ENCODE results near the gene SLC6A13. TPM values are rescaled to one million over a fixed set of nuclear protein-coding genes. Genes with fewer than 3 reads are reported as not detected.
"Not testable (repeated sequence)": the region's sequence is repeated elsewhere in the genome, so short reads cannot be mapped to it uniquely, and the experiment has no call there.

Gene SLC6A13
- total and polyA plus RNA-seq, 4 donors: 0.90 TPM; not detected in 3

DNA sequence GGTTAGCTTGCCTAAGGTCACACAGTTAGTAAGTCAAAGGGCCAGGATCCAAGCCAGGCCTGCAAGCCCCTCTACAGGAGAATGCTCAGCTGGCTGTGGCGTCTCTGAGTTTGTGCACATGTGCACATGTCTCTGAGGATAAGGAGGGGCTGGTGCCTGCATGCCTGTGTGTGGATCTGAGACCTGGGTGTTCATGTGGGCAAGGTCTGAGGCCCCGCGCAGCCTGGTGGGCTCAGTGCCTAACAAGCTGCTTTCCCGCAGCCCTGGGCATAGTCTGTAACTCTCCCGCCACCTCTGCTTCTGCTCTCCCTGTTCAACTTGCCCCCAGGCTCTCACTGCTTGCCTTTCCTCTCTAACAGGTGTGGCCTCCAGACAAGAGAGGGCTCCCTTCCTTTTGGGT is 44.4 kb downstream of the SLC6A13 start:
- peak in 1 of 2 donors; percentile 32 for DNase-seq
- no peak overlapping the region for H3K4me3 ChIP-seq (ENCODE audit: low read length in 2 of 2)
- no peak for ATAC-seq (ENCODE audit: low FRiP score)
- no peaks in the 10 kb centered on the region for H3K4me1 ChIP-seq (ENCODE audit: control insufficient read depth in 1 of 2, insufficient read depth in 2 of 2, low read length in 2 of 2)
- H3K36me3 ChIP-seq (ENCODE audit: control insufficient read depth in 1 of 2, insufficient read depth in 2 of 2, low read length in 1 of 2): no peaks in the 10 kb centered on the region
- intact Hi-C loops (cut with DNase I): no loop called here
- no peaks in the 10 kb centered on the region for H3K27me3 ChIP-seq (ENCODE audit: control insufficient read depth in 1 of 2, insufficient read depth in 2 of 2, low read length in 1 of 2)
- H3K9me3 ChIP-seq (ENCODE audit: control insufficient read depth, low read length): no peaks in the 10 kb centered on the region
- no peak overlapping the region for H3K27ac ChIP-seq (ENCODE audit: low read depth in 1 of 2, low read length in 2 of 2)
- WGBS, 2 donors: 67 to 73% methylated on average over 5 of the region's 5 CpGs

DNA sequence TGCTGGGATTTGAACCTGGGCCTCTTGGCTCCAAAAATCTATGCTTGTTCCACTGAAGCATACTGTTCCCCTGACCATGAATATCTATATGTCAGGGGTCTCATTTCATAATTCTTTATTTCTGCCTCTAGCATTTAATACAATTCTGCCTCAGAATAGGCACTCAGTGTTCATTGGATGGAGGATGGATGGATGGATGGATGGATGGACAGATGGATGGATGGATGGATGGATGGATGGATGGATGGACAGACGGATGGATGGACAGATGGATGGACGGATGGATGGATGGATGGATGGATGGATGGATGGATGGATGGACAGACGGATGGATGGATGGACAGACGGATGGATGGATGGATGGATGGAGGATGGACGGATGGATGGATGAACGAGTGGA is 45.6 kb downstream of the SLC6A13 start:
- 65 to 69% methylated on average over 6 of the region's 6 CpGs for WGBS, 2 donors
- H3K27me3 ChIP-seq (ENCODE audit: control insufficient read depth in 1 of 2, insufficient read depth in 2 of 2, low read length in 1 of 2): not testable (repeated sequence)

DNA sequence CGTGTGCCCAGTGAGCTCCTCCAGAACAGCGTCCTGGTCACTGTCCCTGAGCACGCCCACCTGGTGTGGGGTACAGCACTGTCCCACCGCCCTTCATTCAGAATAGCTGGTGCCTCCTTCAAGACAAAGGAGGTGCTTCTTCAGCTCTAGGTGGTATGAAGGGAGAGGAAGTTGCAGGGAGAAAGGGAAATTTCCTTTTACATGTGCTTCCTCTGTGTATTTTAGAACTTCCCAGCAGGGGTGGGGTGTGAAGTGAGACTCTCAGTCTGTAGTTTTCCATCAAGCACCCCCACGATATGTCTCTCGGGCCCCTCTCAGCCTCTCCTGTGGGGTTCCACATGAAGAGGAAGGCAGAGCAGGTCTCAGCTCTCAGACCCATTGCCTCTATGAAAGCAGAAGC is 47.5 kb downstream of the SLC6A13 start:
- no peaks in the 10 kb centered on the region for H3K4me1 ChIP-seq (ENCODE audit: control insufficient read depth in 1 of 2, insufficient read depth in 2 of 2, low read length in 2 of 2)
- 89 to 92% methylated on average over 6 of the region's 6 CpGs for WGBS, 2 donors
- ATAC-seq (ENCODE audit: low FRiP score): no peak

More for the DNA sequence above, 45.6 kb downstream of the SLC6A13 start:
- H3K9me3 ChIP-seq (ENCODE audit: control insufficient read depth, low read length); H3K36me3 ChIP-seq (ENCODE audit: control insufficient read depth in 1 of 2, insufficient read depth in 2 of 2, low read length in 1 of 2); H3K4me3 ChIP-seq (ENCODE audit: low read length in 2 of 2); H3K4me1 ChIP-seq (ENCODE audit: control insufficient read depth in 1 of 2, insufficient read depth in 2 of 2, low read length in 2 of 2); DNase-seq; ATAC-seq (ENCODE audit: low FRiP score); H3K27ac ChIP-seq (ENCODE audit: low read depth in 1 of 2, low read length in 2 of 2); intact Hi-C loops (cut with DNase I): not testable (repeated sequence)

DNA sequence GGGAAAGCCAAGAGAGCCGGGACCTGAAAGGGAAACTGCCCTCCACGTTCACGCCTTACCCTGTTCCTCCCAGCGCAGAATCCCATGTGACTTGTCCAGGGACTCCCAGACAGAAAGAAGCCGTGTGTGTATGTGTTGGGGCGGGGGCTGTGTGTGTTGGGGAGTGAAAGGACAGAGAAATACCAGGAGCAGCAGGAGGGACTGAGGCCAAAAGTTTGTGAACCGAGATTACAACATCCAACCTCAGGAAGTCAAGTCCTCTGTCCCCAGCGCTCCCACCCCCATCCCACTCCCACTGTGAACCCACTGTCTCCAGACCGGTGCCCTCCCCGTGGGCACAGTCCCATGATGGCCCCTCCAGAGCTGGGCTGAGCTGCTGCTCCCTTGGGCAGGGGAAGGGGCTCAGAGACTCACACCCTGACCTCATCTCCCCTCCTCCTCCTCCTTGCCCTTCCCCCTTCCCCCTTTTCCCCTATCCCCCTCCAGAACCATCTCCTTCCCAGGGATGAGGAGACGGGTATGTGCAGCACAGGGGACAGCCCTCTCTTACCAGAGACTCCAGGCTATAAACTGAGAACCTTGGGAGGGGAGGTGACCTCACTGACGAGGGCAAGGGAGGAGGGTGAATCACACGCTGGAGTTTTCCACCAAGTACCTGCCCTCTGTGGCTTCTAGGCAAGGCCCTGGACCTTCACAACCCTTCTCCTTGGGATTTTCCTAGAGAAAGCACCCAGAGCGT is 48.5 kb downstream of the SLC6A13 start, which contains the start of gene SLC6A12:
SLC6A12 (minus strand) TSS at position 155 of the 739 bp plus-strand sequence. CDS start 4,171 bp downstream, outside the sequence.
- Histone ChIP-seq H3K4me1 (ENCODE audit: control insufficient read depth in 1 of 2, insufficient read depth in 2 of 2, low read length in 2 of 2) (no peaks in the 10 kb centered on the region), H3K4me3 (ENCODE audit: low read length in 2 of 2) (no peak within 1 kb of the TSS), H3K27me3 (ENCODE audit: control insufficient read depth in 1 of 2, insufficient read depth in 2 of 2, low read length in 1 of 2) (no peaks in the 10 kb centered on the region), H3K27ac (ENCODE audit: low read depth in 1 of 2, low read length in 2 of 2) (no peak within 1 kb of the TSS), H3K36me3 (ENCODE audit: control insufficient read depth in 1 of 2, insufficient read depth in 2 of 2, low read length in 1 of 2) (no peaks in the 10 kb centered on the region), H3K9me3 (ENCODE audit: control insufficient read depth, low read length) (no peaks in the 10 kb centered on the region)
- peak in 1 of 2 donors; percentile 45 for DNase-seq
- peak; percentile 6 for ATAC-seq (ENCODE audit: low FRiP score)
- intact Hi-C loops (cut with DNase I): no loop called here
- WGBS, 2 donors: 34 to 38% methylated on average over 14 of the region's 14 CpGs

More for the DNA sequence above, 47.5 kb downstream of the SLC6A13 start:
- Histone ChIP-seq H3K4me3 (ENCODE audit: low read length in 2 of 2) (no peak overlapping the region), H3K27me3 (ENCODE audit: control insufficient read depth in 1 of 2, insufficient read depth in 2 of 2, low read length in 1 of 2) (no peaks in the 10 kb centered on the region), H3K9me3 (ENCODE audit: control insufficient read depth, low read length) (no peaks in the 10 kb centered on the region), H3K27ac (ENCODE audit: low read depth in 1 of 2, low read length in 2 of 2) (no peak overlapping the region), H3K36me3 (ENCODE audit: control insufficient read depth in 1 of 2, insufficient read depth in 2 of 2, low read length in 1 of 2) (no peaks in the 10 kb centered on the region)
- DNase-seq: no peak
- intact Hi-C loops (cut with DNase I): no loop called here

DNA sequence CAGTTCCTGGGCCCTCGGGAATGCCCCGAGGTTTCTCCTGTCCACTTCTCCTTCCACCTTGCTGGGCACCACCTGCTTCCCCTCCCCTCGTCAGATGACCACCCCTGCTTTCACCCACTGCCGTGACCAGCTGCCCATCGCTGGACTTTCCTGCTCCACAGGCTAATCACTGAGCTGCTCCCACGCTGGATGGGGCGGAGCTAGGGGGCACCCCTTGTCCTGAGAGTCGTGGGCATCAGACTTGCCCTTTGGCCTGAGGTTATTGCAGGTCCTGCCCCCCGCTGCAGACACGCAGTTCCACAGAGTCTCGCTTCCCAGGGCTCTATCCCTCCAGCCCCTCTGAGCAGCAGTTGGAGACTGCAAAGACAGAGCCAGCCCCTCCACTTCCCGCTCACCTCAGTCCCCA is 49.1 kb downstream of the SLC6A13 start:
- ATAC-seq (ENCODE audit: low FRiP score): no peak
- H3K9me3 ChIP-seq (ENCODE audit: control insufficient read depth, low read length): no peaks in the 10 kb centered on the region
- H3K4me3 ChIP-seq (ENCODE audit: low read length in 2 of 2): no peak overlapping the region
- no peak overlapping the region for H3K27ac ChIP-seq (ENCODE audit: low read depth in 1 of 2, low read length in 2 of 2)
- intact Hi-C loops (cut with DNase I): no loop called here
- DNase-seq: peak in 1 of 2 donors; percentile 66
- WGBS, 2 donors: 45 to 46% methylated on average over 12 of the region's 12 CpGs
- no peaks in the 10 kb centered on the region for H3K4me1 ChIP-seq (ENCODE audit: control insufficient read depth in 1 of 2, insufficient read depth in 2 of 2, low read length in 2 of 2)
- no peaks in the 10 kb centered on the region for H3K36me3 ChIP-seq (ENCODE audit: control insufficient read depth in 1 of 2, insufficient read depth in 2 of 2, low read length in 1 of 2)
- H3K27me3 ChIP-seq (ENCODE audit: control insufficient read depth in 1 of 2, insufficient read depth in 2 of 2, low read length in 1 of 2): no peaks in the 10 kb centered on the region

DNA sequence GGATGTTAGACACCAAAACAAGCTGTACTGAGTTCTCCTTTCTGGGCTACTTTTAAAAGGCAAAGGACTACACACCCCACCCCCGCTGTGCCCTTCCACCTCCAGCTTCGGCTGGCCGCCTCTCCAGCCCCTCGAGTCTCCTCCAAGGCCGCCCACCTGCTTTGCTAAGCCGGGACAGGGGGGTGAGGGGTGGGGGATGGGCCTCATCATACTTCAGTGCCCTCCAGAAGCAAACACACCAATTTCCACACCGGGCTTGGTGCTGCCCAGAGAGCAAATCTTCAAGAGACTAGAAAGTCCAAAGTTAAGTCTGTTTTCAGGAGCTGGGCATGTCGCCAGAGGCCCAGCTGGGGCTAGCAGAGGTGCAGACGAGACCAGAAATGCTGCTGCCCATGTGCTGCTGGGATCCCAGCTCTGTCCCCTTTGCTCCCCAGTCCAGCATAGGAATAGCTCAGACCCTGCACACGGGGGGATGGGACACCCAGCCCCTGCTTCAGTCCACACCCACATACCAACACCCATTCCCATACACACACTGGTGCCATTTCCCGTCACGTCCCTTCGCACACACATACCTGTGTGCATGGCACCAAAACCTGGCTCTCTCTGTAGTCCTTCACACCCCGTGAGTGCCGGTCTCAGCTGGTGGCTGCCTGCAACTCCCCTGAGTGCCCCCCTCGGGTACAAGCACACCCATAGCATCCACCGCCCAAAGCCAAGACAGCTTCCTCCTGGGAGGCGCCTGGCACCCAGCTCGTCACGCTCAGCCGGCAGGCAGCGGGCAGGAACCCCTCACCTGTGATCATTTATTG is 49.7 kb downstream of the SLC6A13 start:
- Histone ChIP-seq H3K36me3 (ENCODE audit: control insufficient read depth in 1 of 2, insufficient read depth in 2 of 2, low read length in 1 of 2) (no peaks in the 10 kb centered on the region), H3K27ac (ENCODE audit: low read depth in 1 of 2, low read length in 2 of 2) (no peak overlapping the region), H3K4me3 (ENCODE audit: low read length in 2 of 2) (no peak overlapping the region), H3K9me3 (ENCODE audit: control insufficient read depth, low read length) (no peaks in the 10 kb centered on the region), H3K4me1 (ENCODE audit: control insufficient read depth in 1 of 2, insufficient read depth in 2 of 2, low read length in 2 of 2) (no peaks in the 10 kb centered on the region), H3K27me3 (ENCODE audit: control insufficient read depth in 1 of 2, insufficient read depth in 2 of 2, low read length in 1 of 2) (no peaks in the 10 kb centered on the region)
- DNase-seq (peak in 1 of 2 donors; percentile 69), ATAC-seq (ENCODE audit: low FRiP score) (peak; percentile 30)
- WGBS, 2 donors: 41% methylated on average over 22 of the region's 22 CpGs
- intact Hi-C loops (cut with DNase I): no loop called here

DNA sequence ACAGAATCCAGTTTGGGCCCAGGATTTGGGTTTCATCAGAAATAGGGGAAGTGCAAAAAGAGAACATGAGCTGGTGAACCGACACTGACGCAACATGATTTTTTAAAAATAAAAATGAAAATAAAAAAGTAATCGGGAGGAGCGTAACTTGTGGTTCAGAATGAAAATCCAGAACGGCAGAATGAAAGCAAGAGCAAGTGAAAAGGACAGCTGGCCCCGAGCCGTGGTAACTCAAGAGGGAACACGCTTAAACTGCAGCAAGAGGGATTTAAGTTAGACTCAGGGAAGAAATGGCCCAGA is 50.3 kb downstream of the SLC6A13 start:
- Histone ChIP-seq H3K27me3 (ENCODE audit: control insufficient read depth in 1 of 2, insufficient read depth in 2 of 2, low read length in 1 of 2) (no peaks in the 10 kb centered on the region), H3K27ac (ENCODE audit: low read depth in 1 of 2, low read length in 2 of 2) (no peak overlapping the region)

DNA sequence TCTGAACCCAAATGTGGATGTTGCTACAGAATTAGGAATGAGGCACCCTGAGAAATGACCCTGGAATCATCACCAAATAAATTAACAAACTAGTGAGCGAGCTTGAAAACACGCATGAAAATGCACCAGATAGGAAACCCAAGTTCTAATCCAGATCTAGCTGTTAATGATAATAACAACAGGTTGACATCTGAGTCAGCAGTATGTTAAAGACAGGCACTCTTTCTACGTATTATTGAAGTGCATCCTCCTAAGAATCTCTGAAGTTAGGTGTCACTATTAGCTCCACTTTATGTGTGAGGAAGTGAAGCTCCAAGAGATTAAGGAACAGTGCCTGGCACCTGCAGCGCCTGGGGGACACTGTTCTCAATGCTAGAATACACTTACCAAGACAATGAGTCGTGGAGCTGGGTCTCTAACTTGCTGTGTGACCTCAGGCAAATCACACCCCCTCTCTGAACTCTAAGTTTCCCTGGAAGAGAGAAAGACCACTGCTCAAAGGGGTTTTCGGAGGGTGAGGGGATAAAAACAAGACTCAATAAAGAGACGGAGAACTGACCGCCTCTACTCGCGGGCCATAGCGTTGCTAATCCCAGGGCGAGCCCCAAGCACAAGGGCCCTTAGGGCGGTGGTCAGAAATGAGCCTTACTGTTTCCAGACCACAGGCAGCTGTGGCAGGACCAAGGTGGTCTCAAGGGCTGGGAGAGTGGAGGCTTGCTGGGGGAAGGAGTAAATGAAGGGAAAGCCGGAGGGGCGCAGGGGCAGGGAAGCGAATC is 50.8 kb downstream of the SLC6A13 start:
- ATAC-seq (ENCODE audit: low FRiP score) (no peak), DNase-seq (peak in 1 of 2 donors; percentile 67)
- no peak overlapping the region for H3K4me3 ChIP-seq (ENCODE audit: low read length in 2 of 2)
- H3K27ac ChIP-seq (ENCODE audit: low read depth in 1 of 2, low read length in 2 of 2): no peak overlapping the region
- 90 to 91% methylated on average over 16 of the region's 16 CpGs for WGBS, 2 donors
- H3K27me3 ChIP-seq (ENCODE audit: control insufficient read depth in 1 of 2, insufficient read depth in 2 of 2, low read length in 1 of 2): no peaks in the 10 kb centered on the region
- no peaks in the 10 kb centered on the region for H3K36me3 ChIP-seq (ENCODE audit: control insufficient read depth in 1 of 2, insufficient read depth in 2 of 2, low read length in 1 of 2)
- H3K4me1 ChIP-seq (ENCODE audit: control insufficient read depth in 1 of 2, insufficient read depth in 2 of 2, low read length in 2 of 2): no peaks in the 10 kb centered on the region
- no peaks in the 10 kb centered on the region for H3K9me3 ChIP-seq (ENCODE audit: control insufficient read depth, low read length)
- intact Hi-C loops (cut with DNase I): no loop called here

More for the DNA sequence above, 50.3 kb downstream of the SLC6A13 start:
- 75% methylated on average over 8 of the region's 8 CpGs for WGBS, 2 donors
- Histone ChIP-seq H3K36me3 (ENCODE audit: control insufficient read depth in 1 of 2, insufficient read depth in 2 of 2, low read length in 1 of 2) (no peaks in the 10 kb centered on the region), H3K4me1 (ENCODE audit: control insufficient read depth in 1 of 2, insufficient read depth in 2 of 2, low read length in 2 of 2) (no peaks in the 10 kb centered on the region), H3K4me3 (ENCODE audit: low read length in 2 of 2) (no peak overlapping the region), H3K9me3 (ENCODE audit: control insufficient read depth, low read length) (no peaks in the 10 kb centered on the region)
- DNase-seq (no peak), ATAC-seq (ENCODE audit: low FRiP score) (no peak)
- intact Hi-C loops (cut with DNase I): no loop called here

Data from aorta (tissue), 5 donors.